ENCODE data around the gene NKAIN1. TPM values are rescaled to one million over a fixed set of nuclear protein-coding genes. Genes with fewer than 3 reads are reported as not detected.

NKAIN1 gene
- total and polyA plus RNA-seq, 2 experiments from 2014 or later: 14.7 to 56.7 TPM

- Mint-ChIP-seq H3K9me3 (no peaks in the 10 kb centered on the region), H3K27ac (no peak overlapping the region), H3K4me1 (no peaks in the 10 kb centered on the region), H3K27me3 (ENCODE audit: insufficient read depth, low read depth, poor library complexity) (no peaks in the 10 kb centered on the region), H3K36me3 (ENCODE audit: low read depth) (peaks cover 70% of the 10 kb centered on the region), H3K4me3 (no peak overlapping the region)
- peaks cover 56% of the 10 kb centered on the region for H3K36me3 ChIP-seq (ENCODE audit: insufficient read depth)
- H3K4me1 ChIP-seq (ENCODE audit: insufficient read depth): no peaks in the 10 kb centered on the region
- no peaks in the 10 kb centered on the region for H3K27me3 ChIP-seq (ENCODE audit: insufficient read depth)
- no peak overlapping the region for H3K4me2 ChIP-seq
- H3K27ac ChIP-seq (ENCODE audit: low read depth): no peak overlapping the region
- TF ChIP-seq, protein P1, sequence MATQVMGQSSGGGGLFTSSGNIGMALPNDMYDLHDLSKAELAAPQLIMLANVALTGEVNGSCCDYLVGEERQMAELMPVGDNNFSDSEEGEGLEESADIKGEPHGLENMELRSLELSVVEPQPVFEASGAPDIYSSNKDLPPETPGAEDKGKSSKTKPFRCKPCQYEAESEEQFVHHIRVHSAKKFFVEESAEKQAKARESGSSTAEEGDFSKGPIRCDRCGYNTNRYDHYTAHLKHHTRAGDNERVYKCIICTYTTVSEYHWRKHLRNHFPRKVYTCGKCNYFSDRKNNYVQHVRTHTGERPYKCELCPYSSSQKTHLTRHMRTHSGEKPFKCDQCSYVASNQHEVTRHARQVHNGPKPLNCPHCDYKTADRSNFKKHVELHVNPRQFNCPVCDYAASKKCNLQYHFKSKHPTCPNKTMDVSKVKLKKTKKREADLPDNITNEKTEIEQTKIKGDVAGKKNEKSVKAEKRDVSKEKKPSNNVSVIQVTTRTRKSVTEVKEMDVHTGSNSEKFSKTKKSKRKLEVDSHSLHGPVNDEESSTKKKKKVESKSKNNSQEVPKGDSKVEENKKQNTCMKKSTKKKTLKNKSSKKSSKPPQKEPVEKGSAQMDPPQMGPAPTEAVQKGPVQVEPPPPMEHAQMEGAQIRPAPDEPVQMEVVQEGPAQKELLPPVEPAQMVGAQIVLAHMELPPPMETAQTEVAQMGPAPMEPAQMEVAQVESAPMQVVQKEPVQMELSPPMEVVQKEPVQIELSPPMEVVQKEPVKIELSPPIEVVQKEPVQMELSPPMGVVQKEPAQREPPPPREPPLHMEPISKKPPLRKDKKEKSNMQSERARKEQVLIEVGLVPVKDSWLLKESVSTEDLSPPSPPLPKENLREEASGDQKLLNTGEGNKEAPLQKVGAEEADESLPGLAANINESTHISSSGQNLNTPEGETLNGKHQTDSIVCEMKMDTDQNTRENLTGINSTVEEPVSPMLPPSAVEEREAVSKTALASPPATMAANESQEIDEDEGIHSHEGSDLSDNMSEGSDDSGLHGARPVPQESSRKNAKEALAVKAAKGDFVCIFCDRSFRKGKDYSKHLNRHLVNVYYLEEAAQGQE (IDR thresholded peaks at IDR 0.05; ENCODE audit: unreplicated experiment): no peak
- TF ChIP-seq ZNF462 (CRISPR knock-in tag; IDR thresholded peaks at IDR 0.05) (no peak), ZNF114 (CRISPR knock-in tag; IDR thresholded peaks at IDR 0.05) (no peak), NANOG (IDR thresholded peaks at IDR 0.05; ENCODE audit: borderline replicate concordance) (no peak), CTCF (conservative IDR thresholded peaks at IDR 0.05; ENCODE audit: low read depth in 2 of 2) (no peak), ZNF331 (CRISPR knock-in tag; IDR thresholded peaks at IDR 0.05; ENCODE audit: low read depth) (no peak), POLR2AphosphoS5 (IDR thresholded peaks at IDR 0.05; ENCODE audit: low read depth) (no peak), EZH2 (IDR thresholded peaks at IDR 0.05; ENCODE audit: low read depth, unreplicated experiment) (no peak), CREB1 (CRISPR knock-in tag; IDR thresholded peaks at IDR 0.05; ENCODE audit: low read depth) (no peak), STAT1 (IDR thresholded peaks at IDR 0.05; ENCODE audit: unreplicated experiment) (no peak), JUNB (IDR thresholded peaks at IDR 0.05; ENCODE audit: unreplicated experiment) (no peak), EZH2phosphoT487 (IDR thresholded peaks at IDR 0.05; ENCODE audit: unreplicated experiment) (no peak)
- TF ChIP-seq, protein P2, sequence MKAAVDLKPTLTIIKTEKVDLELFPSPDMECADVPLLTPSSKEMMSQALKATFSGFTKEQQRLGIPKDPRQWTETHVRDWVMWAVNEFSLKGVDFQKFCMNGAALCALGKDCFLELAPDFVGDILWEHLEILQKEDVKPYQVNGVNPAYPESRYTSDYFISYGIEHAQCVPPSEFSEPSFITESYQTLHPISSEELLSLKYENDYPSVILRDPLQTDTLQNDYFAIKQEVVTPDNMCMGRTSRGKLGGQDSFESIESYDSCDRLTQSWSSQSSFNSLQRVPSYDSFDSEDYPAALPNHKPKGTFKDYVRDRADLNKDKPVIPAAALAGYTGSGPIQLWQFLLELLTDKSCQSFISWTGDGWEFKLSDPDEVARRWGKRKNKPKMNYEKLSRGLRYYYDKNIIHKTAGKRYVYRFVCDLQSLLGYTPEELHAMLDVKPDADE (IDR thresholded peaks at IDR 0.05): no peak
- H3K4me3 ChIP-seq: no peak overlapping the region
- H3F3A ChIP-seq (replicated peaks; ENCODE audit: low read depth): no peaks in the 10 kb centered on the region
- H3K79me2 ChIP-seq (replicated peaks; ENCODE audit: insufficient read depth): peaks cover 15% of the 10 kb centered on the region
- no peak for DNase-seq (ENCODE audit: low spot score)
- H3K9me2 ChIP-seq (ENCODE audit: insufficient read depth): no peaks in the 10 kb centered on the region
- peaks cover 38% of the 10 kb centered on the region for H4K20me1 ChIP-seq (replicated peaks; ENCODE audit: insufficient read depth)
- ATAC-seq: no peak
- H2AFZ ChIP-seq: no peak overlapping the region
Observed at GRCh38 chr1:31273619-31274018, 33.9 kb upstream of the NKAIN1 start.

Measured in GM23338 (cell line).